ENCODE data around the gene RAI1.

The RAI1 gene

DNA sequence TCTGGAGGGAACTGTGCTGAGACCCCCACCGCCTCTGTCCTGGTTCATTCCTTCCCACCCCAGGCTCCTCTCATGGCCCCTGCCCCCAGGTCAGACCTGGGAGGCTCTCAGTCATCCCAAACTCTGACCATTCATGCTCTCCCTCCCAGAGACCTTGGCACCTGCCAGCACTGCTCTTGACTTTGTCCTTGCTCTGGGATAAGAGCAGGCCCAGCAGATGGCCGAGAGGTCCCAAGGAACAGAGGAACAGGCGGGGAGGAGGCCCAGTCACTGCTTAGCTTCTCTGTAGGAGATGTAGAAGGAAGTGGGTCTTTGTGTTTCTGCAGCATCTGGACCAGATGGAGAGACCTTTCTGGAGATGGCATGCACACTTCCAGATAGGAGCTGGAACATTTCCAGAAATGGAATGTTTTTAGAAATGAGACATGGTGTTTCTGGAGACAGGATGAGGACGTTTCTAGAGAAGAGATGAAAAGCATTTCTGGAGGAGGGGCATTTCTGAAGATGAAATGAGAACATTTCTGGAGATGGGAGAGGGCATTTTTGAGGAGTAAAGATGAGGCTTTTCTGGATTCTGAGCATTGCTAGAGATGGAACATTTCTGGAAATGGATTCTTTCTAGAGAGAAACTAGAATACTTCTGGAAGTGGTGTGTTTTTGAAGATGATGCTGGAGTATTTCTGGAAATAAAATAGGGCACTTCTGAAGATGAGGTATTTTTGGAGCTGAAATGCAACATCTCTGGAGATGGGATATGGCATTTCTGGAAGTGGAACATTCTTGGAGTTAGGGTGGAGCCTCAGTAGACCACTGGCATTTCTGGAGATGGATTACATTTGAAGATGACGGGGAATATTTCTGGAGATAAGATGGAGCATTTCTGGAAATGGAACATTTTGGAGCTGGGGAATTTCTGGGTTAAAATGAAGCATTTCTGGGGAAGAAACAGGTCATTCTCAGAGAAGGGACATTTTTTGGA is 55.2 kb downstream of the RAI1 start:
- no peak for DNase-seq

DNA sequence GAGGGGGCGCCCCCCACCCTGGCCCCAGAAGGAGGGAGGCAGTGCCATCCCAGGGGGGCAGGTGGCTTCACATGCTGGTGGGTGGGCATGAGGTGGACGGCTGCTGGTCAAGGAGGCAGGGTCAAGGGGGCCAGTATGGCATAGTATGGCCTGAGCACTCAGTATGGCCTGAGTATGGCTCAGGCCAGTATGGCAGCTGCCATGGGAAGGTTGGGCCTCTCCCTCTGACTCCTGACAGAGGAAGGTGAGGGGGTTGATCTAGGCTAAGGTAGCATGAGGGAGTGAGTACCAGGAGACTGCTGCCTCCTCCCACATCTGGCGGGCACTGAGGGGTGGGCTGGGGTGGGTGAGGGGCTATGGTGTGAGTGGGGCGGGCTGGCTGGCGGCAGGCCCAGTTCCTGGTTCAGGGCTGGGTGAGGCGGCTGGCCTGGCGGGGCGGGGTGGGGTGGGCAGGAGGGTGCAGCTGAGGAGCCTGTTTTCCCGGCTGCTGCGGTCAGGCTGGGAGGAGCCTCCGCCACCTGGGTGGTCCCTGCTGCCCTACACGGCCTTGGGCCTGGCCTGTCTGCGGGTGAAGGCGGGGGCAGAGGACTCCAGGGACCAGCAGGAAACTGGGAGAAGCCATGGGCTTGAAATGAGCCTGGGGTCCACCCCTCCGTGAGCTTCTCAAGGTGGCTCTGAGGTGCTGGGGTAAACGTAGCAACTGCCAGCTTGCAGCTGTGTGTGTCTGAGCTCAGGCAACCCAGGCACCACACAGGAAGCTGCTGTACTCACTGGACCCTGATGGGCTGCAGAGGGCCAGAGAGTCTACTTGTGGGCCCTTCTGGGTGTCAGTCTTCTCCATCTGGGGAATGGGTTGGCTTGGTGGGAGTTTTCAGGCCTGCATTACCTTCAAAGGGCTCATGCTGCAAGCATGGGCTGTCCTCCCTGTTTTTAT is 57.0 kb downstream of the RAI1 start:
- no peak for DNase-seq

DNA sequence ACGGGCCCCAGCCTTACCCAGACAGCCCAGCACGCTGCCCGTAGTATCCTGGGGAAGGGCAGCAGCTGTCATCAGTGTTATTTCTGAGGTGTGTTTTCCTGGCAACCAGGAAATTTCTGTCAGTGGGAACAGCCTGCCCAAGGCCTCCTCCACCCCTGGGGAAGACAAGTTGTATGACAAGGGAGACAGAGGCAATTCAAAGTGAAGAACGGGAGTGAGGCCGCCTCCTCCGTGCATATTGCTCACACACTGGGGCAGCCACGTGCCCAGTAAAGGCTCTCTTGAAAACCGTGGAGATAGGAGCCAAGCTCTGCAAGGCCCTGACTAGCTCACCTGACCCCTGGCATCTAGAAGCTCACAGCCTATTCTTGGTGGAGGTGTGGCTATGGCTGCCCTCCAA is 57.6 kb downstream of the RAI1 start:
- no peak for DNase-seq

- no peak for DNase-seq
Observed at GRCh38 chr17:17739388-17740066, 58.3 kb downstream of the RAI1 start.

DNA sequence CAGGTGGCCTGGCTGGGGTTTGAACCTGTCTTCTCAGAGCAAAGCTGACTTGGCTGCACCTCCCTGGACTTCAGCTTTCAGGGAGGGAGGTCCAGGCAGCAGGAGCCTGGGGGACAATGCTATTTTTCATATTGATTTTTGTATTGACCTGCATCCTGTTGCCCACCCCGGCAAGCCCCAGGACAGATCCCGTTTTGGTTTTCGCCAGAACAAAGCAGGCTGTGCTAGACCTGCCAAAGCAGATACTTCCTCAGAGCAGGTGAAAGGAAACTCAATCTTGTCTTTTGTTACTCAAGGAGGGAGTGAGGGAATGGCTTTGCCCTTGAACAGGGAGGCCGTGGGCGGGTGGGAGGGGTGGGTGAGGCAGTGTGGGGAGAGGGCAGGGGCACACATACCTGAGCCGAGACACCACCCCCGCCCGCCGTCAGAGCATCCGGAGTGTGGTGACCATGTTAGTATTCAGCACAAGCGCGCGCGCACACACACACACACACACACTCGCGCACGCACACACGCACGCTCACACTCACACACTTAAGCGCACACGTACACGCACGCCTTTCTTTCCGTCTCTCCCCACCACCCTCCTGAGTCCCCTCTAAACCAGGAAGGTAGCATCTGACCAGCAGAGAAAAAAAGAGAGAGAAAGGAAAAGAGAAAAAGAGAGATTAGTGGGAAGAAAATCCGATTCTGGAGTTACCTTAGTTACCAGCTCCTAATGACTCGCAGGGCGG is 59.5 kb downstream of the RAI1 start:
- peak; percentile 78 for DNase-seq

GRCh38 chr17:17741349-17742023 is 60.2 kb downstream of the RAI1 start:
- no peak for DNase-seq

DNA sequence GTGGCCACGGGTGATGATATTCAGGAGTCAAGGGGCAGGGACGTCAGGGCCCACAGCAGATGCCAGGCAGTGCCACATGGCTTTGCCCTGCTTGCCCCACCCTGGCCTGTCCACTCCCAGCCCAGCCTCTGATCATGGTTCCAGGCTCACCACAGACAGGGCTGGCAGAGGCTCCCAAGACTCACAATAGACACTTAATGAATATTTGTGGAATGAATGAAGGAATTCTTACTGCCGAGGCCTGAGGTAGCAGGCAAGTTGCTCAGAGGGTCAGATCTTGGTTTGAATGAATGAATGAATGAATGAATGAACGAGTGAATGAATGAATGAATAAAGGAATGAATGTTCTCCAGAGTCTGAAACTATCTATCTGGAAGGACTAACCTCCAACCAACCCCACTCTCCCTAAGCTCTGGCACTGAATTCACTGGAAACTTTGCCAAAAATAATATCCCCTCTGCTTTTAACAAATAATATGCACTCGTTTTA is 60.9 kb downstream of the RAI1 start:
- no peak for DNase-seq

DNA sequence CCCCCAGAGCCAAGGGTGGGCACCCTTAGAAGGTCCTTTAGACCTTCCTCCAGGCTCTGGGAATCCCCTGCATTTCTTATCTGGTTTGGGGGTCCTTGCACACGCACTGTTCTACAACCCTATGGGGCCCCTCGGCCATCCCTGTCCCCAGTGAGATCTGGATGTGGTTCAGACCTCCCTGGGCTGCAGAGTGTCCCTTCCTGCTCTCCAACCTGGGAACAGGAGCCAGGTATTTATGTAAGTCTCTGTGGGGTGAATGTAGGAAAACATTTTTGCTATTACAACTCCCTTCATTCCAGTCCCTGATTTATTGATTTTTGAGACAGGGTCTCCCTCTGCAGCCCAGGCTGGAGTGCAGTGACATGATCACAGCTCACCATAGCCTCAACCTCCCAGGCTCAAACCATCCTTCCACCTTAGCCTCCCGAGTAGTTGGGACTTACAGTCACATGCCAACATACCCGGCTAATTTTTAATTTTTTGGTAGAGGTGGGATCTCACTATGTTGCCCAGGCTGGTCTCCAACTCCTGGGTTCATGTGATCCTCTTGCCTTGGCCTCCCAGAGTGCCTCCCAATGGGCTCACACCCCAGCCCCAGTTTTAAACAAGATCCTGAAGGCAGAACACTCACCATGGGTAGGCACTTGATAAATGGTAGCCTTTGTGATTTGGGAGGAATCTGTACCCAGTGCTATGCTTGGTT is 61.6 kb downstream of the RAI1 start:
- DNase-seq, result no peak

GRCh38 chr17:17743391-17744112 is 62.3 kb downstream of the RAI1 start:
- no peak for DNase-seq

DNA sequence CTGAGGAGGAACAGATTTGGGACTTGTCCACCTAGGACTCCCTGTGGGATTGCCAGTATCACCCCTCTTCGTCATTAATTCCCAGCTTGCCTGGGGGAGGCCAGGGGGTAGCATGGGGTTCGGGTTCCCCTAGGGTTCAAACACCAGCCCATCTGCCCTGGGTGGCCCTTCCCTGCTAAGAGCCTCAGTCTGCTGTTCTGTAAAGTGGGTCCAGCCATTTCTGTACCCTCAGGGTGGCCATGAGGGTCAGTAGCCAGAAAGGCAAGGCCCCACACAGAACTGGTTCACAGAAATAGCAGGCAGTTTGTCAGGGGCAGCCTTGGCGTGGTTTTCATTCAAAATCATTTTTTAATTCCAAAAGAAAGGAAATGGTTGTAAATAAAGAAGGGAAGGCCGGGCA is 62.9 kb downstream of the RAI1 start:
- DNase-seq, result no peak

DNA sequence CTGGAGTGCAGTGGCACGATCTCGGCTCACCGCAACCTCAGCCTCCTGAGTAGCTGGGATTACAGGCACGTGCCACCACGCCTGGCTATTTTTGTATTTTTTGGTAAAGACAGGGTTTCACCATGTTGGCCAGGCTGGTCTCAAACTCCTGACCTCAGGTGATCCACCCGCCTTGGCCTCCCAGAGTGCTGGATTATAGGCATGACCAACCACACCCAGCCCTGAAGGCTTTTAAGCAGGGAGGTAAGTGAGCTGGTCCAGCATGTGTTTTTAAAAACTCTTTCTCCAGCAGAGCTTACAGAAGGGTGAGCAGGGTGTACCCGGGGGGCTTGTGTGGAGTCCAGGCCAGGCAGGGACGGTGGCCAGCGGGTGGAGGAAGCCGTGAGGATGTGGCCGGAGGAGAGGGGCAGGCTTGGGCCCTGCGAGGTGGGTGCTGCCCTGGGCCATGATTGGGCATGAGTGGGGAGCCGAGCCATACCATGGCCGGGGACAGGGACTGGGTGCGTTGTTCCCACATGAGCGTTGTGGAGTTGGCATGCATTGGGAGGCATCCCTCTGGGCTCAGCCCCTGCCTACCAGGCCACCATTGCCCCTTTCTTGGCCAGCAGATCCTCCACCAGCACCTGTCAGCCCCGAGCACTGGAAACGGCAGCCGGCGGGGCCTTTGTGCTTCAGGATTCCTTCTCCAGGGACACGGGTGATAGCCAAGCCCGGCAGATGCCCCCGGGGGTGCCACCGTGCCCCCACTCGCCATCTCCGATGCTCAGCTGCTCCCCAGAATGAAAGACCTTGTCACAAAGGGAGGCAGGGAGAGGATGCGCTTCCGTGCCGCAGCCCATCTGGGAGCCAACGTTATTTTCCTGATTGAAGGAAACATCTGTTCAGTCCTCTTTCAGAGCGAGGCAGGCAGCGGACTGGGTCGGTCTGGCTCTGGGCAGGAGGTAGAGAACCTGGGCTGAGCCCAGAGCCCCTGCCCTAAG is 64.5 kb downstream of the RAI1 start:
- no peak for DNase-seq

DNA sequence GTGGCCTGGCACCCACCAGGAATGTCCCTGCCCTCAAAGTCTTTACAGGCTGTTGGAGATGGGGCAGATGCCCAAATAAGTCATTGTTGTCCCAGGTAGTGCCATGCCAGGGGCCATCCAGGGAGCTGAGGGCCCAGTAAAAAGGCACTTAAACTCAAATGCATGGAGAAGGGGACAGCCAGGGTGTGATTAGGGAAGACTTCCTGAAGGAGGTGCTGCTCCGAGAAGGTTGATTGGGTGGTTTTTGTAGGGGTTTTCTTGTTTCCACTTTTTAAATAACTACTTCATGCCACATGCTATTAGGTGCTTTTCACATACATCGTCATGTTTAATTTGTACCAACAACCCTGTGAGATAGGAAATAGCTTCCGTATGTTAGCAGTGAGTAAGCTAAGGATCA is 66.9 kb downstream of the RAI1 start:
- DNase-seq, result no peak

DNA sequence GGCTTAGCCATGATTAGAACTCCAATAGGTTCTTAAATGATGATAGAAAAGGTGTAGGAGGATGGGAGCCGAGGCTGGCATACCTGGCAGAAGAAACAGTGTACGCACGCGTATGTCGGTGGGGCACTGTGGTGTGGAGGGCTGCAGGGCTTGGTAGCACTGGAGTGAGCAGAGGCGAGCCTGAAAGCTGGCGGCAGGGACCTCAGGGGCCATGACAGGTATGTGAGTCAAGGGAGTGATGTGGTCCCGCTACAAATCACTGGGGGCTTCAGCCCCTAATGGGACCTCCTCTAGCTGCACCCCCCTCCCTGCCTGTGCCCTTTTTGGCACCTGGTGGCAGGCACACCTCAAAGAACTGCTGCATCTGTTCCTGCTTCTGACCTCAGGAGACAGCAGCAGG is 67.3 kb downstream of the RAI1 start:
- DNase-seq, result no peak

DNA sequence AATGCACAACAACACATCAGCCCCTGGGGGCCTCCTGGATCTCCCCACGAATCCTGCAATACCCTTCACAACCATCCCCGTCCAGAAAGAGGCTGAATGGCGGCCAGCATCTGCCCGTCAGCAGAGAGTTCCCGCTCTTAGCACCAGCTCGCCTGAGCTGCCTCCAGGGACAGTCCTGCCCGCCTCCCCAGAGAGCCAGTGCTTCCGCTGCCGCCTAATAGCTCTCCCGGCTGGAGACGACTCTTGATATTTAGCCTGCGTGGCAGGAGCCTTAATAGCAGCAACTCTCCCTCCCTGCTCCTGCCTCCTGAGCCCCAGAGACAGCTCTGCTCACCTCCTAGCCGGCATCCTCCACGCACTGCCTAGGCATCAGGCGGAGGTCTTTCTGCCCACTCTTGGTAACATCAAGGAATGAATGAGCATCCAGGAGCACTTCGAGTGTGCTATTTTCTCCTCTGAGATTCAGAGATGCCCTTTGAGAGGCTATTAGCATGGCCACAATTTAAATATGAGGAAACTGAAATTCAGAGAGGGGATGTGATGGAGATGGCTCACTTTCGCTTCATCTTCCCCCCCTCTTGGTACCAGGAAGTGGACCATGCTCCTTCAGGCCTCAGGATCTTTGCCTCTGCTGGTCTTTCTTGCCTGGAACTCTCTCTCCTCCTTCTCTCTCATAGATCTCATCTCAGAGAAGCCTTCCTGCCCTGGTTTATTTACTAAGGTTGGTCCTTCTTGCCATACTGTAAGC is 67.9 kb downstream of the RAI1 start:
- no peak for DNase-seq

DNA sequence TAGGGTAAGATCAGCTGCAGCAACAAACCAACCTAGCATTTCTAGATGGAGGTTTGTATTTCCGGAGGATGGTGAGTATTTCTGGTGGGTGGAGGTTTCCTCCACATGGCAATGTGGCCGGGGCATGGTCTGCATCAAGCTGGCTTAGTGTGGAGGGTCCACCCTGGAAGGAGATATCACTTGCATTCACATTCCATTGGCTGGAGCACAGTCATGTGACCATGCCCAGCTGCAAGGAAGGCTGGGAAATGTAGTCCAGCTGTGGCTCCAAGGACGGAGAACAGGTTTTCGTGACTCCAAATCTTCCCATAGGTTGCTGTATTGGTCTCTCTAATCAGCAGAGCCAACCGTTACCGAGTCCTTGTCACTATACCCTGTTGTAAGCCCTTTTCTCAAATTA is 68.7 kb downstream of the RAI1 start:
- peak; percentile 55 for DNase-seq

- peak; percentile 46 for DNase-seq
Observed at GRCh38 chr17:17750881-17751280, 69.6 kb downstream of the RAI1 start.

DNA sequence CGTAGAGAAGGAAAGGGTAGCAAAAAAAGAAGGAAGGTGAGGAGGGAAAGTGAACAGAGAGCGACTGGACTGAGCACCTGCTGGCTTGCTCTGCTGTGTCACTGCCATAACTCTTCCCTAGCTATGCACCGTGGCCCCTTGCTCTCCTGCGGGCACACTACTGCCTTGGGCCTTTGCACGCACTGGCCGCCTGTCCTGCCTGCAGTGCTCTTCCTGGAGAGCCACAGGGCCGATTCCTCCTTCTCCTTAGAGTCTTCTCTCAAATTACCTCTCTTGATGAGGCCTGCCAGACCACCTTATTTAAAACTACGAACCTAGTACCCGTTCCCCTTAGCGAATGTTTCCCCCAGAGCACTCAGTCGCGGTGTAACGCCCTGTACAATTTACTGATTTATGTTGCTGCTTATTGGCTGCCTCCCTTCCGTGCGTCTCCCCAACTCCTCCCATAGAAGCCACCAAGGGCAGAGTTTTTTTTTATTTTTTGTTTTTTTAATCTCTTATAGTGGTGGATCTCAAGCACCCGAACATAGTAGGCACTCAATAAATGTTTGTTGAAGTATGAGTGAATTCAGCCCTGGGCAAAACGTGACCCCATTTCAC is 70.3 kb downstream of the RAI1 start:
- peak; percentile 63 for DNase-seq
